Inferior parietal cortex (tissue), 1 donor: Measurements from ENCODE around the gene COL9A3.

Experiments used
- DNase-seq: peaks from one replicate; pipeline ENCODE4 v3.0.0-alpha.2; 2016; ENCODE audit errors: extremely low spot score

Gene COL9A3

DNA sequence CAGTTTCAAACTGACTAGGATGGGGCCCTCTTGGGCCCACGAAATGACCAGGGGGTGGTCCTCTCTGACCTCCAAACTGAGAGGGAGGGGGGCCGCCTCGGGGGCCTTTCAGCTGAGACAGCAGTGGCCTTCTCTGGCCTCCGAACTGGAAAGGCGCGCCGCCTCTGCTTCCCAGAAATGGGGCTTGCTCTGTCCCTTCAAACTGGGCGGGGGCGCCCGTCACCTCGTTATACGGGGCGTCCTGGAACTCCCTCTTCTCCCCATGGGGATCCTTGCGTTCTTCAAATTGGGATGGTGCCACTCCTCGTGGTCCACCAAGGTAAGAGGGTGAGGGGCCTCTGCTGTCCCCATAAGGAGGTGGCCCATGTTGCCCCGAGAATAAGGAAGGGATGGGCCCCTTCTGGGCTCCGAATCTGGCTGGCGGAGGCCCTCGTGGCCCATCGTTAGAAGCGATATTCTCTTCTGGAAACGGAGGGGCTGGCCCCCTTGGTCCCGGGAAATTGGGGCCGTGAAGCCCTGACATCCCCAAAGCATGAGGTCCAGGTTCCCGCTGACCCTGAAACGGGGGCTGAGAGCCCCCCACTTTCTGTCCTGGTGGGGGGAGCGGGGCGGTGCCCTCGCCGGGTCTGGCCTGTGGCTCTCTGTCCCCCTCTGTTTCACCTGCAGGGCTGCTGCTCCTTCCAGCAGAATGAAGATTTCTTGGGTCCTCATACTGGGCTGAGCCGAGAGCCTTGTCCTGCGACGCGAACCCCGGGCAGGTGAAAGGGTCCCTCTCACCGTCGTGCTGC is 63.5 kb downstream of the COL9A3 start:
- DNase-seq = no peak

DNA sequence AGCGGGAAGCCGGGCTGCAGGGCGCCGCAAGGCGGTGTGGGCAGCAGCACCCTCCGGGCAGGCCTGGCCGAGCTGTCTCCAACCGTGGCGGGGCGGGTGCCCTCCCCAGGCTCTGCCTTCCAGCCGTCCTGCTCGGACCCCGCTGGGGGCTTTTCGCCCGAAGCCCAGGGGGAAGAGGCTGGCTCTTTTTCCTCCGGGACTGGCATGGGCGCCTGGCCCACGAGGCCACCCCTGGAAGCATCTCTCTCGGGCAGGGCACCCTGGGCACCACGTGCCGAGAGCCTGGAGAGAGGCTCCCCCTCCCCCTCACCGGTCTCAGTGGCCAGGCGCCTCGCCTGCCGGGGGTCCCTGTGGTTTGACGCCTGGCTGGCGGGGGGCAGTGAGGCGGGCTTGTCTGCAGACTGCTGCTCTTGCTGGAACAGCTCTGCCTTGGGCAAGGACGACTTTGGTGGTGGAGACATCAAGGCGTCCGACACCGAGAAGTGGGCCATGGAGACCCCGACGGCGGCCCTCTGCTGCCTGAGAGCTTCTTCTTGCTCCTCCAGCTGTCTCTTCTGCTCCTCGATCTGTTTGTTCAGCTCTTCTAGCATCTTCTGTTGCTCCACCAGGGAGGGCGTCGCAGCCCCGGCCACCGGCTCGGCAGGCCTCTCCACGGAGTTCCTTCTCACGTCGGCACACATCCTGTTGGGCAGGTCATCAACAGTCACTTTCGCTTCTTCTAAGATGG is 64.2 kb downstream of the COL9A3 start:
- no peak for DNase-seq

- DNase-seq = no peak
Measured at GRCh38 chr20:62881662-62882395, 65.0 kb downstream of the COL9A3 start.

- DNase-seq = no peak
Measured at GRCh38 chr20:62882426-62882825, 65.6 kb downstream of the COL9A3 start.

DNA sequence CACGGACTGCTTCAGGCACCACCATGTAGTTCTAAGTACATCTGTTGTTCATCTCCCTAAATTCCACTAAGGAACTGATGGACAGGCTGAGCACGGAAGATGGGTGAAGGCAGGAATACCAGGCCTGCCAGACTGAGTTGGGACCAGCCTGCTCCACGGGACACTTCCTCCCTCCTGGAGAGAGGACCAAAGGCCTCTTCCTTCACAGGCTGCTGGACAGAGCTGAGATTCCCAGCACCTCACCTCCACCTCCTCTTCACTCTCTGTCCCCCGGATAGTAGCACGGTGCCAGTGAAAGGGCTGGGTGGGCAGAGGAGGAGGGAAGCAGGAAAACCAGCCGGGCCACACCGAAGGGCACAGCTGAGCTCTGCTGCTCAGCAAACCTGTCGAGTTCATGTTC is 67.7 kb downstream of the COL9A3 start:
- DNase-seq = no peak

- no peak for DNase-seq
Measured at GRCh38 chr20:62885046-62885895, 68.4 kb downstream of the COL9A3 start.

GRCh38 chr20:62885896-62886708 is 69.3 kb downstream of the COL9A3 start:
- no peak for DNase-seq

DNA sequence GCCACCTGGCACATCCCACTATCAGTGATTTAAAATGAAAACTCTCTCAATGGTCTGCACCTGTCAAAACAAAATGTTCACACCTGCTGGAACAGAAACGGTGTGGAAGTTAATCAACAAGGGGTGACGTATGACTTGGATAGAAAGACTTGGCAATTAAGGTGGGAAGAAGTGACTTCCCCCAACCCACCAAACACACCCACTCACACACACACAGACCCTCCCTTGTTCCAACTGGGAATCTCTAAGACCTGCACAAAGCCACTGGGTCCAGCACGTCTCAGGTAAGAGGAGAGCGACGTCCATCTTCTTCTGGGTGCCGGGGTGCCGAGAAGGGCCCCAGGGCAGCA is 69.8 kb downstream of the COL9A3 start:
- no peak for DNase-seq

- DNase-seq = no peak
Measured at GRCh38 chr20:62887152-62887859, 70.5 kb downstream of the COL9A3 start.

GRCh38 chr20:62887860-62888239 is 71.0 kb downstream of the COL9A3 start:
- no peak for DNase-seq

GRCh38 chr20:62888406-62888805 is 71.6 kb downstream of the COL9A3 start:
- DNase-seq = no peak

DNA sequence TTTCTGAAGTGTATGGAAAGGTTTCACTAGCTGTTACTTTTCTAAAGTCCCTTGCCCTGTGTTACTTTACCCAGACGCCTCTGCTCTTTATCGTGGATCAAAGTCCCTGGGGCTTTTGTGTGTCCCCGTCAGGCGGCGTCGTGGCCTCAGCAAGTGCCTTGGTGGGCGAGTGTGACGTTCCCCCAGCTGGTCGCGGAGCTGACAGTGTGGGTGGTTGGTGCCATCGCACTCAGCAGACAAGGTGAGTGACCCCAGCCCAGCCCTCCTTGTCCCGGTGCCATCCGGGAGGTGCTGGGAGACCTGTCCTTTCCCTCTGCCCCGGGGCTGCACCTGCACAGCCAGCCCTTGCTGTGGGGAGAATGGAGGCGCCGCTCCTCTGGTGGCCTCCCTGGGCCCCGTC is 72.1 kb downstream of the COL9A3 start:
- no peak for DNase-seq

DNA sequence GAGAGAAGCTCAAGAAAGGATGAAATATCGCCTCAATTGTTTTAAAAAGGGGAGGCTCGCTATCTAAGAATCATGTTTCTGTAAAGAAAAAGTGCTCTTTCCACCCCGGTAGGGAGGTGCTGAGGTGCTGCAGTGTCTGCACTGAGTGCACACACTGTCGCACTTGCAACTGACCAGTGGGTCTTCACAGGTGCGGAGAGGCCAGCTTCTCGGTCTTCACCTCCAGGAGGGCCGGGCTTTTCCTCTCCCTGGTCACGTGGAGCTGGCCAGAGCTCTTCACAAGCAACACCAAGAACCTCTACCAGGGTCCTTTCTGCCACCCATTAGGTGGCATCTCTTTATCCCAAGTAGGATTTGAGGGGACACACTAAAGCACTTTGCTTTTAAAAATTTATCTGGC is 72.6 kb downstream of the COL9A3 start:
- DNase-seq = no peak

- no peak for DNase-seq
Measured at GRCh38 chr20:62889871-62890270, 73.0 kb downstream of the COL9A3 start.

DNA sequence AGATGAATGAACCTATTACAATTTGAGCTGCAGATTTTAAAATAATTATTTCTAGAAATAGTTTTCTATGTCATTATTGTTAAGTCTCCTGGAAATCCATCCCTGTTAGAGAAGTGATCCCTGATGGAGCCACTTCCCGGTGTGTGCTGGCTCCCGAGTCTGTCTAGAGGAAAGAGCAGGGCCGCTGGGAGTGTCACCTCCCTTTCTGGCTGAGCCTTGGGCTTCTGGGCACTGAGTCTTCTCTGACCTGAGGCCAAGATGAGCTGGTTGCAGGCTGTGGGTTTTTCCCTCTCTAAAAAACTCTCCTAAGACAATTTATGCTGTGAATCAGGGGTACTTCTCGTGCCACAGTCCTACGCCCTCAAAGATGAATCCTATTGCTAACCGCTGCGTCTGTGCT is 73.6 kb downstream of the COL9A3 start:
- DNase-seq = no peak
